Fibroblast of lung (primary cell): ENCODE data around the gene DSTYK. TPM values are rescaled to one million over a fixed set of nuclear protein-coding genes. Genes with fewer than 3 reads are reported as not detected.

Source experiments
- DNase-seq, 2 donors: peaks; one replicate each; pipeline versions ENCODE4 v3.0.0 to v3.0.0-alpha.2; 2010; ENCODE audit warnings: low read depth in 2 of 2
- H2AFZ ChIP-seq: 2 replicates; pipeline ENCODE4 v1.5.1; 2012; ENCODE audit warnings: low read length, control low read depth, inconsistent platforms
- H3K27ac ChIP-seq: 2 replicates; pipeline ENCODE4 v1.5.1; 2011; ENCODE audit warnings: low read length, control low read depth; ENCODE audit not compliant: insufficient read depth
- H3K27me3 ChIP-seq: 2 replicates; pipeline ENCODE4 v1.5.1; 2011; ENCODE audit warnings: mild to moderate bottlenecking, low read length; ENCODE audit not compliant: control insufficient read depth, insufficient read depth
- H3K36me3 ChIP-seq: 2 replicates; pipeline ENCODE4 v1.5.1; 2011; ENCODE audit warnings: low read length; ENCODE audit not compliant: control insufficient read depth, insufficient read depth
- H3K4me1 ChIP-seq: 2 replicates; pipeline ENCODE4 v1.5.1; 2011; ENCODE audit warnings: low read length; ENCODE audit not compliant: control insufficient read depth, insufficient read depth; ENCODE audit errors: extremely low read depth
- H3K4me2 ChIP-seq: 2 replicates; pipeline ENCODE4 v1.5.1; 2011; ENCODE audit warnings: low read length, control low read depth; ENCODE audit not compliant: insufficient read depth; ENCODE audit errors: extremely low read depth
- H3K4me3 ChIP-seq, 4 experiments: fragments of 200-600 bp in 1 of 4; sonication (generic) in 1 of 4; replicated peaks in 1 of 4; 2 replicates each; pipeline ENCODE4 v1.5.1; 2011 to 2016; ENCODE audit warnings: low read length in 4 of 4, low read depth in 3 of 4, mild to moderate bottlenecking in 3 of 4, control low read depth in 2 of 4, inconsistent platforms in 1 of 4, mixed read lengths in 1 of 4; ENCODE audit not compliant: insufficient read depth in 1 of 4; ENCODE audit errors: control extremely low read depth in 1 of 4
- H3K79me2 ChIP-seq: 2 replicates; pipeline ENCODE4 v1.5.1; 2012; ENCODE audit warnings: mild to moderate bottlenecking, low read length, inconsistent platforms; ENCODE audit not compliant: control insufficient read depth, insufficient read depth
- H3K9ac ChIP-seq: 2 replicates; pipeline ENCODE4 v1.5.1; 2011; ENCODE audit warnings: mild to moderate bottlenecking, low read length, control low read depth; ENCODE audit not compliant: insufficient read depth
- H3K9me3 ChIP-seq: 2 replicates; pipeline ENCODE4 v1.5.1; 2012; ENCODE audit warnings: low read depth, low read length; ENCODE audit not compliant: control insufficient read depth, insufficient read depth
- H4K20me1 ChIP-seq: 2 replicates; pipeline ENCODE4 v1.5.1; 2011; ENCODE audit warnings: low read length; ENCODE audit not compliant: control insufficient read depth, insufficient read depth; ENCODE audit errors: extremely low read depth
- EZH2 ChIP-seq: IDR thresholded peaks from 2 replicates; pipeline ENCODE4 v1.5.1; 2012; ENCODE audit warnings: low read length, control low read depth, mild to moderate bottlenecking; ENCODE audit errors: missing control alignments
- polyA plus RNA-seq, 2 donors: library from polyadenylated mRNA; depleted of rRNA in 1 of 2; stranded (reverse) in 1 of 2; unstranded in 1 of 2; fragments of >200 nt; gene quantifications; 2 replicates each; pipeline ENCODE4 v1.2.1, GENCODE V29; 2011 to 2012; ENCODE audit warnings: missing spikeins in 1 of 2
- total RNA-seq: library from RNA; depleted of rRNA; stranded (reverse); fragments of >200 nt; gene quantifications from 2 replicates; pipeline ENCODE4 v1.2.1, GENCODE V29; 2014
- TF ChIP-seq, protein P1 (sequence below), 2 donors: IDR thresholded peaks in 1 of 2; conservative IDR thresholded peaks in 1 of 2; 1 replicate in 1 of 2; 2 replicates in 1 of 2; pipeline ENCODE4 v1.5.1; 2011 to 2012; ENCODE audit warnings: low read length in 2 of 2, control low read depth in 1 of 2, inconsistent platforms in 1 of 2, low read depth in 1 of 2, mild to moderate bottlenecking in 1 of 2

Gene DSTYK
- total and polyA plus RNA-seq, 2 donors (not counting 1 experiment from before 2014, with no cell fraction given), result 24.5 to 42.6 TPM

DNA sequence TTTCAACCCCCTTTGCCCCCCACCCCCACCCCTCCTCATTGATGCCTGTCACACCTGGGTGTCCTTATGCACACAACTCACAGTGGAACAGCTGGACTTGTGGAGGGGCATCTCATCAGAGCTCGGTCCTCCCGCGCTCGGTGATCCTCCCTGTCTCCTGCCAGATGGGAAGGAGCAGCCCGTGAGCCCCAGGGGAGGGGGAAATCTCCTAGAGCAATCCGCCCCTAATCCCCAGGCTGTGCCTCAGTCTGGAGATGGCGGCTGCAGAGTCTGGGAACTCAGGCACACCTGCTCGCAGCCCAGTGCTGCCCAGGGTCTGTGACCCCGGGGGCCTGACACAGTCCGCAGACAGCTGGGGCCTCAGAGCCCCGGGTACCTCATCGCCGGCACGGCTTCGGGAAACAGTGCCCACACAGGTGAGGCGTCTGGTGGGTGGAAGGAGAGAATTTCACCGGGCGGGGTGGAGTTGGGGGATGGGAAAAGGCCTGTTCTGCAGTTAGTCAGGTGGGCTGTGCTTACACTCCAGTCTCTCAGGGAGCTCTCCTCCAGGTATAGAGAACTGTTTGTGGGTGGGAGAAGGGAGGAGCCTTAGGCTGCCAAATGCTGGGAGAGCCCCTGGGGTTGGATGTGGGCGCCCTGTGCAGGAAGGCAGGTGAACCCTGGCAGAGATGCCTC, 45.6 kb upstream of the DSTYK start:
- H3K9me3 ChIP-seq, result no peaks in the 10 kb centered on the region
- no peak overlapping the region for H2AFZ ChIP-seq
- H3K9ac ChIP-seq, result no peak overlapping the region
- no peaks in the 10 kb centered on the region for H4K20me1 ChIP-seq
- TF ChIP-seq, protein P1, sequence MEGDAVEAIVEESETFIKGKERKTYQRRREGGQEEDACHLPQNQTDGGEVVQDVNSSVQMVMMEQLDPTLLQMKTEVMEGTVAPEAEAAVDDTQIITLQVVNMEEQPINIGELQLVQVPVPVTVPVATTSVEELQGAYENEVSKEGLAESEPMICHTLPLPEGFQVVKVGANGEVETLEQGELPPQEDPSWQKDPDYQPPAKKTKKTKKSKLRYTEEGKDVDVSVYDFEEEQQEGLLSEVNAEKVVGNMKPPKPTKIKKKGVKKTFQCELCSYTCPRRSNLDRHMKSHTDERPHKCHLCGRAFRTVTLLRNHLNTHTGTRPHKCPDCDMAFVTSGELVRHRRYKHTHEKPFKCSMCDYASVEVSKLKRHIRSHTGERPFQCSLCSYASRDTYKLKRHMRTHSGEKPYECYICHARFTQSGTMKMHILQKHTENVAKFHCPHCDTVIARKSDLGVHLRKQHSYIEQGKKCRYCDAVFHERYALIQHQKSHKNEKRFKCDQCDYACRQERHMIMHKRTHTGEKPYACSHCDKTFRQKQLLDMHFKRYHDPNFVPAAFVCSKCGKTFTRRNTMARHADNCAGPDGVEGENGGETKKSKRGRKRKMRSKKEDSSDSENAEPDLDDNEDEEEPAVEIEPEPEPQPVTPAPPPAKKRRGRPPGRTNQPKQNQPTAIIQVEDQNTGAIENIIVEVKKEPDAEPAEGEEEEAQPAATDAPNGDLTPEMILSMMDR (conservative IDR thresholded peaks at IDR 0.05 in 1 of 2, IDR thresholded peaks at IDR 0.05 in 1 of 2; ENCODE audit: low read depth in 1 of 2, low read length in 2 of 2), result no peak
- no peak for TF ChIP-seq EZH2
- no peak overlapping the region for H3K27ac ChIP-seq
- peaks cover 2% of the 10 kb centered on the region for H3K4me1 ChIP-seq
- H3K36me3 ChIP-seq, result no peaks in the 10 kb centered on the region
- H3K27me3 ChIP-seq, result no peaks in the 10 kb centered on the region
- H3K4me3 ChIP-seq, result no peak overlapping the region
- no peaks in the 10 kb centered on the region for H3K79me2 ChIP-seq
- H3K4me2 ChIP-seq, result no peak overlapping the region
- no peak for DNase-seq

DNA sequence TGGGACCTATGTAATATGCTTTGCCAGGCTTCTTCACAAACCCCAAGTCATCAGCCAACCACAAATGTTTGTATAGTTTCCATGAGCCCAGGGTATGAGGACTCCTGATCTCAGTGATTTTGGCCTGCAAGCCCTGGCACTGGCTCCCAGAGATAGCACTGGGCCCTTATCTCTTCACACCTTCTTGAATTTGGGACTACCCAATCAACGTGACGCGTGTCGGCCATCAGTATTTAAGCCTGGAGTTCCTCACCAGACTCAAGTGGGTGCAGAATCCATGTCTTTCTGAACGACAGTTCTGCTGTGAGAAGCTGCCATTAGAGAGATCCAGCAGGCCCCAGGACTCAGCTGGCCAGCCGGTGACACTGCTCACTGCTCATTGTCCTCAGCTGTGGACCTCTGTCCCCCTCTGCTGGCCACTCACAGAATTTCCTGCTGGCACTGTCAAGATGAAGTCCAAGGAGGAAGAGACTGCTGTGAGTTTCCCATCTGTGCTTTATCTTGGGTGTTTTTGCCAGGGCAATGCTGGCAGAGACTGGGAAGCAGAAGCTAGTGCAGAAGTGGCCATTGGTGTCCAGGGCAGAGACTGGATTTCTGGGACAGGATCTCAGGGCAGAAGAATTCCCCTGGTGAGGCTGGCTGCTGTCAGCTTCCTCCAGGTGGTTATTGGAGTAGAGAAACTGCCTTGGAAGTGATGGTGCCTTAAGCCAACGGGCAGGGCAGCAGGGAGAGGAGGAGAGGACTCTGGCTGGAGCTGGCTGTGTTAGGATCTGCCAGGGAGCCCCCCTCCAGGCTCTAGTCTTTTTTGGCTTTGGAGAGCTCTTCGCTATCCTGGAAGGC, 44.7 kb upstream of the DSTYK start:
- H2AFZ ChIP-seq, result peak overlapping the region; percentile 40
- no peaks in the 10 kb centered on the region for H3K79me2 ChIP-seq
- H4K20me1 ChIP-seq, result no peaks in the 10 kb centered on the region
- TF ChIP-seq, protein P1 (conservative IDR thresholded peaks at IDR 0.05 in 1 of 2, IDR thresholded peaks at IDR 0.05 in 1 of 2; ENCODE audit: low read depth in 1 of 2, low read length in 2 of 2), result peak; percentile 97 to 98
- no peak for TF ChIP-seq EZH2
- DNase-seq, result peak; percentile 66 to 83
- no peaks in the 10 kb centered on the region for H3K36me3 ChIP-seq
- H3K4me2 ChIP-seq, result no peak overlapping the region
- no peak overlapping the region for H3K9ac ChIP-seq
- H3K9me3 ChIP-seq, result no peaks in the 10 kb centered on the region
- no peaks in the 10 kb centered on the region for H3K27me3 ChIP-seq
- no peaks in the 10 kb centered on the region for H3K4me1 ChIP-seq
- H3K4me3 ChIP-seq, result no peak overlapping the region
- H3K27ac ChIP-seq, result no peak overlapping the region

DNA sequence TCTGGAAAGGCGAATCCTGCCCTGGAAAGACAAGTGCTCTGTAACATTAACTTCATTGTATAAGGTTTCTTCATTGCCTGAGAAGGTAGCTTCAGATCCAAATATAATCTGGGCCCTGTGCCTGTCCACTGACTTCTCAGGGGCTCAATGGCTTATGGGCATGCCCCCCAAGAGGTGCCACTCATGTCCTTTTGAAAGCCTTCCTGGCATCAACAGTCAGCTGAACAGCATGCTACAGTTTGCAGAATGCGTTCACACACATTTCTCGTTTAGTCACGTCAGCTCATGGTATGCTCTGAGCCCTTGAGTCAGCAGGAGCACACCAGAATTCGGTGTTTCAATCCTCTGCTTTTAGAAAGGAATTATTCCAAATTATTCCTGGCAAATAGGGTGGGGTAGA, 40.1 kb upstream of the DSTYK start:
- H4K20me1 ChIP-seq, result no peaks in the 10 kb centered on the region
- H3K4me2 ChIP-seq, result no peak overlapping the region
- H3K4me1 ChIP-seq, result peaks cover 8% of the 10 kb centered on the region
- H3K4me3 ChIP-seq, result no peak overlapping the region
- TF ChIP-seq, protein P1 (conservative IDR thresholded peaks at IDR 0.05 in 1 of 2, IDR thresholded peaks at IDR 0.05 in 1 of 2; ENCODE audit: low read depth in 1 of 2, low read length in 2 of 2), result no peak
- TF ChIP-seq EZH2, result no peak
- H2AFZ ChIP-seq, result no peak overlapping the region
- H3K9ac ChIP-seq, result no peak overlapping the region
- H3K9me3 ChIP-seq, result no peaks in the 10 kb centered on the region
- no peaks in the 10 kb centered on the region for H3K36me3 ChIP-seq
- H3K27me3 ChIP-seq, result no peaks in the 10 kb centered on the region
- H3K79me2 ChIP-seq, result no peaks in the 10 kb centered on the region
- no peak overlapping the region for H3K27ac ChIP-seq
- peak in 1 of 2 donors; percentile 61 for DNase-seq
